Colonic mucosa (tissue), 4 donors: Measurements from ENCODE around the gene LIFR. TPM values are rescaled to one million over a fixed set of nuclear protein-coding genes. Genes with fewer than 3 reads are reported as not detected.
"Not testable (repeated sequence)": the region's sequence is repeated elsewhere in the genome, so short reads cannot be mapped to it uniquely, and the experiment has no call there.

Experiments used
- DNase-seq: peaks from one replicate; pipeline ENCODE4 v3.0.0-alpha.2; 2020
- H3K27ac ChIP-seq: fragments of 200-600 bp; one replicate; pipeline ENCODE4 v1.8.0; 2021
- H3K27me3 ChIP-seq: fragments of 200-600 bp; one replicate; pipeline ENCODE4 v1.8.0; 2021
- H3K36me3 ChIP-seq: fragments of 200-600 bp; one replicate; pipeline ENCODE4 v1.8.0; 2021
- H3K4me1 ChIP-seq: fragments of 200-600 bp; one replicate; pipeline ENCODE4 v1.8.0; 2021; ENCODE audit warnings: mild to moderate bottlenecking
- H3K4me3 ChIP-seq: fragments of 200-600 bp; one replicate; pipeline ENCODE4 v1.8.0; 2021
- H3K9ac ChIP-seq, 2 donors: one replicate each; pipeline ENCODE4 v1.7.0; 2013; ENCODE audit warnings: control low read depth in 2 of 2, low read depth in 2 of 2, low read length in 2 of 2
- H3K9me3 ChIP-seq: fragments of 200-600 bp; one replicate; pipeline ENCODE4 v1.8.0; 2021
- intact Hi-C: fragments of 100-400 bp; cut with DNase I; formaldehyde crosslinking; loops from one replicate; pipeline ENCODE4 v1.14.1; 2022
- total RNA-seq, 2 donors: library from RNA; stranded (reverse); fragmentation: NEBNext Ultra II Directional in 1 of 2; extraction: Animal tissue kit (Norgen Biotek cat#: 25700) in 1 of 2; gene quantifications; one replicate each; pipeline ENCODE4 v1.2.1, GENCODE V29; 2021
- TF ChIP-seq, protein P1 (sequence below): fragments of 200-600 bp; IDR thresholded peaks from one replicate; pipeline ENCODE4 v1.8.0; 2022; ENCODE audit warnings: antibody characterized with exemption, mild to moderate bottlenecking
- donor health status: healthy.
- donor health status: DM: no; HTN: no; CAD: no.
- donor health status: DM: no; HTN: no; CAD: no.

Gene LIFR
- total RNA-seq, 2 donors from 2014 or later, result 7.0 to 10.3 TPM

DNA sequence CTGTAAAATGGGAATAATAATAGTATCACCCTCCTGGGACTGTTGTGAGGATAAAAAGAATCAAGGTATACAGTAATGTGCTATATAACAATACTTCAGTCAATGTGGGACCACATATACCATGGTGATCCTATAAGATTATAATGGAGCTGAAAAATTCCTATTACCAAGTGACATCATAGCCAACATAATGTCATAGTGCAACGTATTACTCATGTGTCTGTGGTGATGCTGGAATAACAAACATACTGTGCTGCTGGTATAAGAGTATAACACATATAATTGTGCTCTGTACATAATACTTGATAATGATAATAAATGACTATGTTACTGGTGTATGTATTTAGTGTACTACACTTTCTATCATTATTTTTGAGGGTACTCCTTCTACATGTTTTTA lies 38.1 kb downstream of the LIFR start:
- Histone ChIP-seq H3K9ac (no peak overlapping the region), H3K4me1 (no peaks in the 10 kb centered on the region), H3K36me3 (no peaks in the 10 kb centered on the region), H3K4me3 (no peak overlapping the region), H3K9me3 (no peaks in the 10 kb centered on the region), H3K27me3 (no peaks in the 10 kb centered on the region), H3K27ac (no peak overlapping the region)
- intact Hi-C loops, result no loop called here
- no peak for DNase-seq
- TF ChIP-seq, protein P1, sequence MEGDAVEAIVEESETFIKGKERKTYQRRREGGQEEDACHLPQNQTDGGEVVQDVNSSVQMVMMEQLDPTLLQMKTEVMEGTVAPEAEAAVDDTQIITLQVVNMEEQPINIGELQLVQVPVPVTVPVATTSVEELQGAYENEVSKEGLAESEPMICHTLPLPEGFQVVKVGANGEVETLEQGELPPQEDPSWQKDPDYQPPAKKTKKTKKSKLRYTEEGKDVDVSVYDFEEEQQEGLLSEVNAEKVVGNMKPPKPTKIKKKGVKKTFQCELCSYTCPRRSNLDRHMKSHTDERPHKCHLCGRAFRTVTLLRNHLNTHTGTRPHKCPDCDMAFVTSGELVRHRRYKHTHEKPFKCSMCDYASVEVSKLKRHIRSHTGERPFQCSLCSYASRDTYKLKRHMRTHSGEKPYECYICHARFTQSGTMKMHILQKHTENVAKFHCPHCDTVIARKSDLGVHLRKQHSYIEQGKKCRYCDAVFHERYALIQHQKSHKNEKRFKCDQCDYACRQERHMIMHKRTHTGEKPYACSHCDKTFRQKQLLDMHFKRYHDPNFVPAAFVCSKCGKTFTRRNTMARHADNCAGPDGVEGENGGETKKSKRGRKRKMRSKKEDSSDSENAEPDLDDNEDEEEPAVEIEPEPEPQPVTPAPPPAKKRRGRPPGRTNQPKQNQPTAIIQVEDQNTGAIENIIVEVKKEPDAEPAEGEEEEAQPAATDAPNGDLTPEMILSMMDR, result no peak

DNA sequence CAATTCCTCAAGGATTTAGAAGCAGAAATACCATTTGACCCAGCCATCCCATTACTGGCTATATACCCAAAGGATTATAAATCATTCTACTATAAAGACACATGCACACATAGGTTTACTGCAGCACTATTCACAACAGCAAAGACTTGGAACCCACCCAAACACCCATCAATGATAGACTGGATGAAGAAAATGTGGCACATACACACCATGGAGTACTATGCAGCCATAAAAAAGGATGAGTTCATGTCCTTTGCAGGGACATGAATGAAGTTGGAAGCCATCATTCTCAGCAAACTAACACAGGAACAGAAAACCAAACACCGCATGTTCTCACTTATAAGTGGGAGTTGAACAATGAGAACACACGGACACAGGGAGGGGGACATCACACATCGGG lies 39.8 kb downstream of the LIFR start:
- H3K36me3 ChIP-seq, H3K9me3 ChIP-seq, H3K4me1 ChIP-seq, H3K27ac ChIP-seq, H3K9ac ChIP-seq, H3K4me3 ChIP-seq, intact Hi-C loops, H3K27me3 ChIP-seq, DNase-seq: not testable (repeated sequence)

DNA sequence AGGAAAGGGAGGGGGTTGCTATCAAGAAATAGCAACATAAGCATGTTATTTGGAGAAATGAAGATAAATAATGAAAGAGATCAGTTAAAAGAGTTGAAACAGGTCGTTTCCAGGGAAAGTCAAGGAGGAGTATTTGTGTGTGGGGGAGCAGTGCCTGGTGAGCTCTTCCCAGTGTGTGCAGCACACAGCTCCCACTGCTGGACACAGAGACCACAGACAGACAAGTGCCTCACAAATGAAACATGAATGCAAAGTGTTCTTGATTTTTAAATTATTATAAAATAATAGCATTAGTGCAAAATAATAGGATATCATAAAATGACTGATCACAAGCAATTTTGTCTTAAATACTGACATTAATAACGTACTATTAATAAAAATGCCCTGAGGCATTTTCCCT lies 40.8 kb downstream of the LIFR start:
- intact Hi-C loops, result no loop called here
- TF ChIP-seq, protein P1, result no peak
- no peaks in the 10 kb centered on the region for H3K27me3 ChIP-seq
- H3K4me3 ChIP-seq, result no peak overlapping the region
- no peak overlapping the region for H3K9ac ChIP-seq
- H3K9me3 ChIP-seq, result no peaks in the 10 kb centered on the region
- H3K4me1 ChIP-seq, result no peaks in the 10 kb centered on the region
- H3K27ac ChIP-seq, result no peak overlapping the region
- H3K36me3 ChIP-seq, result no peaks in the 10 kb centered on the region
- no peak for DNase-seq

DNA sequence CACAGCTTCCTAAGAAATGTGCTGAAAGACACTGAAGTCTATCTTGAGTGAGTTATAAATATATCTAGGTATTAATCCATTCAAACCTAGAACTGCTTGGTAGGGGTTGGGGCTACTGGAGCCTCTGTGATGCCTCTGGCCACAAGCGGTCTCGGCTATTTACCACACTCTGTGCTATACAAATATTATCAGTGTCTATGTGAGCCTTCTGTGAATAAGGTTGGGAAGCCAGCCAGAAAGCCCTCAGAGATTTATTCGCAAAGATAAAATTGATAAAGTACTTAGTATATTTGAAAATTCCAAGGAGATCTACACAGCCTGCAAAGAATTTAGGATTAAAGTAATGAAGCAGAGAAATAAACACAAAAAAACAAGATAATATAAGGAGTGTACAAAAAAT lies 41.4 kb downstream of the LIFR start:
- intact Hi-C loops, result no loop called here
- TF ChIP-seq, protein P1, result no peak
- Histone ChIP-seq H3K36me3 (no peaks in the 10 kb centered on the region), H3K9me3 (no peaks in the 10 kb centered on the region), H3K4me3 (no peak overlapping the region), H3K9ac (no peak overlapping the region), H3K27me3 (no peaks in the 10 kb centered on the region), H3K27ac (no peak overlapping the region), H3K4me1 (no peaks in the 10 kb centered on the region)
- DNase-seq, result no peak

DNA sequence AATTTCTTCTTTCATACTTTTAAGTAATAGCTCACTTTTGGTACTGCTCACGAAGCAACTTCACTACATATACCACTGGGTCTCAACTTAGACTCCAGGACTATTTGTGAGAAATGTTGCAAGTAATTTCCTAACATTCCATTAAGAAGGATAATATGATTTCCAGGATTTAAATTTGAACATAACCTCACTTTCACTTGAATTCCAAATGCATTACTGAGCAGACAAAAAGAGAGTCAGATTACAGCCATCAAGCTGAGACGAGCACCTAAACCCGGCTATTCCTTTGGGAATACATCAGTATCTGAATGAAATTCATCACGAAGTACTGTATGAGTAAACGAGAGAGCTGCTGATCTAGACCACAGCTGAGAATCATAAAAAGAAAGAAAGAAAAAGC lies 47.3 kb downstream of the LIFR start:
- Histone ChIP-seq H3K27ac (no peak overlapping the region), H3K36me3 (no peaks in the 10 kb centered on the region), H3K27me3 (no peaks in the 10 kb centered on the region), H3K4me1 (no peaks in the 10 kb centered on the region), H3K9me3 (no peaks in the 10 kb centered on the region), H3K4me3 (no peak overlapping the region), H3K9ac (no peak overlapping the region)
- intact Hi-C loops, result no loop called here
- DNase-seq, result no peak
- TF ChIP-seq, protein P1, result no peak

DNA sequence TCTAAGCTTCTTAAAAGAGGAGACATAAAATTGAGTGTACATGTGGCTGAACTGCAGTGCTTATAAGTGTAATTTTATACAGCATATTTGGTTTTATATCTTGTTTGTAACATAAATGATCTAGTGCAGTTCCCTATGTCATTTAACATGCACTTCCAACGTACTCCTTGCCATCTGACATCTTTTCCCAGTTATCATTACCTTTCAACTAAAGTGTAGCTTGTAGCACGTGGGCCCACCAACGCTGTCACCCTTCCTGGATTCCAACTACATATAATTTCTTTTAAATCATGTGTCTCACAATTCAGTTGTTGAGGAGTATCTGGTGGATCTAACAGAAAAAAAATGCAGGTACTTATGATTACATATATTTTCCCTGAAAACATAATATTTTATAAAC lies 50.1 kb downstream of the LIFR start:
- Histone ChIP-seq H3K27me3 (no peaks in the 10 kb centered on the region), H3K36me3 (no peaks in the 10 kb centered on the region), H3K9me3 (no peaks in the 10 kb centered on the region), H3K4me3 (no peak overlapping the region), H3K27ac (no peak overlapping the region), H3K9ac (no peak overlapping the region), H3K4me1 (no peaks in the 10 kb centered on the region)
- intact Hi-C loops, result no loop called here
- TF ChIP-seq, protein P1, result no peak
- no peak for DNase-seq
